Measurements from ENCODE around the gene AMBN. TPM values are rescaled to one million over a fixed set of nuclear protein-coding genes. Genes with fewer than 3 reads are reported as not detected.

The AMBN gene
- total and polyA plus RNA-seq, 9 of the 15 experiments (the other 6 are each of a cell fraction or from before 2014, with no cell fraction given): 0.03 to 0.09 (median 0.07) TPM; not detected in 6

DNA sequence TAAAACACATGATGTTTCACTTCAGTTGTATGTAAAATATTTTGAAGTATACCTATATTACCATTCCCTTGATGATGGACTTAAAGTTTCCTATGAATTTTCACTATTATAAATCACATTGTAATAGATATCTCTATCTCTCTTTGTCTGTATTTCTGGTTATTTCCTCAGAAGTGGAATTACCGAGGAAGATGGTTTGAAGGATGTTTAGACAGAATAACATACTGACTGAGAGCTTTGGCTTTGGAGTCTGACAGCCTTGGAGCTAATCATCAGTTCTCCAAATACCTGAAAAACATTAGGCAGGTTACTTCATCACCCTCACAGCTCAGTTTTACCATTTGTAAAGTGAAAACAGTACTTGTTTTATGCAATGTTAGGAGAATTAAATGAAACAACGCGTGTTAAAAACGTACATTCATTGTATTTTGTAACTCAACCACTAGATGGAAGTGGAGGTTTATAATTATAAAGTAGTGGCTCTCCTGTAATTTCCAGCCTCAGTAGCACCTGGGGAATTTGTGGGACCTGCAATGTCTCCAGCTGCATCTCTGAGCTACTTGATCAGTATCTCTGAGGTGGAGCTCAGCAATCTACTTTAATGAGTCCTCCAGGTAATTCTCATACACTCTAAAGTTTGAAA is 59.9 kb downstream of the AMBN start (continued):
- TF ChIP-seq, protein P1, sequence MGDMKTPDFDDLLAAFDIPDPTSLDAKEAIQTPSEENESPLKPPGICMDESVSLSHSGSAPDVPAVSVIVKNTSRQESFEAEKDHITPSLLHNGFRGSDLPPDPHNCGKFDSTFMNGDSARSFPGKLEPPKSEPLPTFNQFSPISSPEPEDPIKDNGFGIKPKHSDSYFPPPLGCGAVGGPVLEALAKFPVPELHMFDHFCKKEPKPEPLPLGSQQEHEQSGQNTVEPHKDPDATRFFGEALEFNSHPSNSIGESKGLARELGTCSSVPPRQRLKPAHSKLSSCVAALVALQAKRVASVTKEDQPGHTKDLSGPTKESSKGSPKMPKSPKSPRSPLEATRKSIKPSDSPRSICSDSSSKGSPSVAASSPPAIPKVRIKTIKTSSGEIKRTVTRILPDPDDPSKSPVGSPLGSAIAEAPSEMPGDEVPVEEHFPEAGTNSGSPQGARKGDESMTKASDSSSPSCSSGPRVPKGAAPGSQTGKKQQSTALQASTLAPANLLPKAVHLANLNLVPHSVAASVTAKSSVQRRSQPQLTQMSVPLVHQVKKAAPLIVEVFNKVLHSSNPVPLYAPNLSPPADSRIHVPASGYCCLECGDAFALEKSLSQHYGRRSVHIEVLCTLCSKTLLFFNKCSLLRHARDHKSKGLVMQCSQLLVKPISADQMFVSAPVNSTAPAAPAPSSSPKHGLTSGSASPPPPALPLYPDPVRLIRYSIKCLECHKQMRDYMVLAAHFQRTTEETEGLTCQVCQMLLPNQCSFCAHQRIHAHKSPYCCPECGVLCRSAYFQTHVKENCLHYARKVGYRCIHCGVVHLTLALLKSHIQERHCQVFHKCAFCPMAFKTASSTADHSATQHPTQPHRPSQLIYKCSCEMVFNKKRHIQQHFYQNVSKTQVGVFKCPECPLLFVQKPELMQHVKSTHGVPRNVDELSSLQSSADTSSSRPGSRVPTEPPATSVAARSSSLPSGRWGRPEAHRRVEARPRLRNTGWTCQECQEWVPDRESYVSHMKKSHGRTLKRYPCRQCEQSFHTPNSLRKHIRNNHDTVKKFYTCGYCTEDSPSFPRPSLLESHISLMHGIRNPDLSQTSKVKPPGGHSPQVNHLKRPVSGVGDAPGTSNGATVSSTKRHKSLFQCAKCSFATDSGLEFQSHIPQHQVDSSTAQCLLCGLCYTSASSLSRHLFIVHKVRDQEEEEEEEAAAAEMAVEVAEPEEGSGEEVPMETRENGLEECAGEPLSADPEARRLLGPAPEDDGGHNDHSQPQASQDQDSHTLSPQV (IDR thresholded peaks at IDR 0.05): 0 out of 2 replicates have a peak, but pooled peaks have one; percentile 17
- peak; percentile 74 to 75 for TF ChIP-seq RAD21 (CRISPR knock-in tag; conservative IDR thresholded peaks at IDR 0.05 in 1 of 2, IDR thresholded peaks at IDR 0.05 in 1 of 2)
- TF ChIP-seq, protein P2, sequence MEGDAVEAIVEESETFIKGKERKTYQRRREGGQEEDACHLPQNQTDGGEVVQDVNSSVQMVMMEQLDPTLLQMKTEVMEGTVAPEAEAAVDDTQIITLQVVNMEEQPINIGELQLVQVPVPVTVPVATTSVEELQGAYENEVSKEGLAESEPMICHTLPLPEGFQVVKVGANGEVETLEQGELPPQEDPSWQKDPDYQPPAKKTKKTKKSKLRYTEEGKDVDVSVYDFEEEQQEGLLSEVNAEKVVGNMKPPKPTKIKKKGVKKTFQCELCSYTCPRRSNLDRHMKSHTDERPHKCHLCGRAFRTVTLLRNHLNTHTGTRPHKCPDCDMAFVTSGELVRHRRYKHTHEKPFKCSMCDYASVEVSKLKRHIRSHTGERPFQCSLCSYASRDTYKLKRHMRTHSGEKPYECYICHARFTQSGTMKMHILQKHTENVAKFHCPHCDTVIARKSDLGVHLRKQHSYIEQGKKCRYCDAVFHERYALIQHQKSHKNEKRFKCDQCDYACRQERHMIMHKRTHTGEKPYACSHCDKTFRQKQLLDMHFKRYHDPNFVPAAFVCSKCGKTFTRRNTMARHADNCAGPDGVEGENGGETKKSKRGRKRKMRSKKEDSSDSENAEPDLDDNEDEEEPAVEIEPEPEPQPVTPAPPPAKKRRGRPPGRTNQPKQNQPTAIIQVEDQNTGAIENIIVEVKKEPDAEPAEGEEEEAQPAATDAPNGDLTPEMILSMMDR (IDR thresholded peaks at IDR 0.05 in 2 of 3, conservative IDR thresholded peaks at IDR 0.05 in 1 of 3; ENCODE audit: insufficient read depth in 2 of 3, low read depth in 1 of 3, low read length in 3 of 3): peak; percentile 46 to 65 (median 52); a peak in 4 of 6 replicates
- 0 out of 2 replicates have a peak, but pooled peaks have one; percentile 21 for TF ChIP-seq SMC3 (conservative IDR thresholded peaks at IDR 0.05; ENCODE audit: insufficient read depth, low read depth, low read length)
- TF ChIP-seq, protein P3, sequence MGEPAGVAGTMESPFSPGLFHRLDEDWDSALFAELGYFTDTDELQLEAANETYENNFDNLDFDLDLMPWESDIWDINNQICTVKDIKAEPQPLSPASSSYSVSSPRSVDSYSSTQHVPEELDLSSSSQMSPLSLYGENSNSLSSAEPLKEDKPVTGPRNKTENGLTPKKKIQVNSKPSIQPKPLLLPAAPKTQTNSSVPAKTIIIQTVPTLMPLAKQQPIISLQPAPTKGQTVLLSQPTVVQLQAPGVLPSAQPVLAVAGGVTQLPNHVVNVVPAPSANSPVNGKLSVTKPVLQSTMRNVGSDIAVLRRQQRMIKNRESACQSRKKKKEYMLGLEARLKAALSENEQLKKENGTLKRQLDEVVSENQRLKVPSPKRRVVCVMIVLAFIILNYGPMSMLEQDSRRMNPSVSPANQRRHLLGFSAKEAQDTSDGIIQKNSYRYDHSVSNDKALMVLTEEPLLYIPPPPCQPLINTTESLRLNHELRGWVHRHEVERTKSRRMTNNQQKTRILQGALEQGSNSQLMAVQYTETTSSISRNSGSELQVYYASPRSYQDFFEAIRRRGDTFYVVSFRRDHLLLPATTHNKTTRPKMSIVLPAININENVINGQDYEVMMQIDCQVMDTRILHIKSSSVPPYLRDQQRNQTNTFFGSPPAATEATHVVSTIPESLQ (CRISPR knock-in tag; IDR thresholded peaks at IDR 0.05): no peak
- TF ChIP-seq SREBF2 (CRISPR knock-in tag; IDR thresholded peaks at IDR 0.05): no peak

Measured in K562 (cell line).